Uterus (tissue), 4 donors: ENCODE measurements around the gene VSIR. TPM values are rescaled to one million over a fixed set of nuclear protein-coding genes. Genes with fewer than 3 reads are reported as not detected.

ENCODE experiments used
- DNase-seq, 2 donors: peaks; one replicate each; pipeline ENCODE4 v3.0.0-alpha.2; 2019 to 2020
- H3K27ac ChIP-seq, 2 donors: fragments of 200-600 bp; sonication (generic); 1 replicate in 1 of 2; 2 replicates in 1 of 2; pipeline ENCODE4 v1.5.1; 2016 to 2018
- H3K27me3 ChIP-seq, 2 donors: fragments of 200-600 bp; sonication (generic); one replicate each; pipeline ENCODE4 v1.5.1; 2018 to 2019; ENCODE audit warnings: control low read depth in 1 of 2
- H3K36me3 ChIP-seq, 2 donors: fragments of 200-600 bp; sonication (generic); one replicate each; pipeline ENCODE4 v1.5.1; 2019; ENCODE audit warnings: control low read depth in 1 of 2
- H3K4me1 ChIP-seq, 2 donors: fragments of 200-600 bp; sonication (generic); one replicate each; pipeline ENCODE4 v1.5.1; 2018 to 2019; ENCODE audit warnings: control low read depth in 1 of 2
- H3K4me3 ChIP-seq, 2 donors: fragments of 200-600 bp; sonication (generic); 1 replicate in 1 of 2; 2 replicates in 1 of 2; pipeline ENCODE4 v1.5.1; 2018 to 2019; ENCODE audit warnings: mild to moderate bottlenecking in 1 of 2
- H3K9me3 ChIP-seq, 2 donors: fragments of 200-600 bp; sonication (generic); one replicate each; pipeline ENCODE4 v1.5.1; 2019; ENCODE audit warnings: control low read depth in 1 of 2
- POLR2A ChIP-seq, 2 donors: fragments of 450-650 bp; IDR thresholded peaks; one replicate each; pipeline ENCODE4 v1.6.1; 2016; ENCODE audit warnings: antibody characterized with exemption in 2 of 2, mild to moderate bottlenecking in 1 of 2, moderate library complexity in 1 of 2
- intact Hi-C: fragments of 100-400 bp; cut with DNase I; formaldehyde crosslinking; loops from one replicate; pipeline ENCODE4 v1.15.1; 2023; ENCODE audit warnings: low total_unique reads
- total RNA-seq, 4 donors: library from RNA; depleted of rRNA in 3 of 4; stranded (reverse); fragments of >200 nt in 3 of 4; gene quantifications; one replicate each; pipeline versions ENCODE4 v1.1.0 to v1.2.4, GENCODE V29; 2014 to 2023
- TF ChIP-seq, protein P1 (sequence below), 4 experiments: fragments of 200-600 bp in 2 of 4; fragments of 450-650 bp in 2 of 4; sonication (generic) in 2 of 4; IDR thresholded peaks; one replicate each; pipeline ENCODE4 v1.5.1; 2016 to 2019; ENCODE audit warnings: antibody characterized with exemption in 4 of 4, mild to moderate bottlenecking in 2 of 4, moderate library complexity in 1 of 4
- donor health status: DM: yes; HTN: yes; CAD: no.

The VSIR gene
- total RNA-seq, 4 donors from 2014 or later, result 18.9 to 127 (median 36.7) TPM

DNA sequence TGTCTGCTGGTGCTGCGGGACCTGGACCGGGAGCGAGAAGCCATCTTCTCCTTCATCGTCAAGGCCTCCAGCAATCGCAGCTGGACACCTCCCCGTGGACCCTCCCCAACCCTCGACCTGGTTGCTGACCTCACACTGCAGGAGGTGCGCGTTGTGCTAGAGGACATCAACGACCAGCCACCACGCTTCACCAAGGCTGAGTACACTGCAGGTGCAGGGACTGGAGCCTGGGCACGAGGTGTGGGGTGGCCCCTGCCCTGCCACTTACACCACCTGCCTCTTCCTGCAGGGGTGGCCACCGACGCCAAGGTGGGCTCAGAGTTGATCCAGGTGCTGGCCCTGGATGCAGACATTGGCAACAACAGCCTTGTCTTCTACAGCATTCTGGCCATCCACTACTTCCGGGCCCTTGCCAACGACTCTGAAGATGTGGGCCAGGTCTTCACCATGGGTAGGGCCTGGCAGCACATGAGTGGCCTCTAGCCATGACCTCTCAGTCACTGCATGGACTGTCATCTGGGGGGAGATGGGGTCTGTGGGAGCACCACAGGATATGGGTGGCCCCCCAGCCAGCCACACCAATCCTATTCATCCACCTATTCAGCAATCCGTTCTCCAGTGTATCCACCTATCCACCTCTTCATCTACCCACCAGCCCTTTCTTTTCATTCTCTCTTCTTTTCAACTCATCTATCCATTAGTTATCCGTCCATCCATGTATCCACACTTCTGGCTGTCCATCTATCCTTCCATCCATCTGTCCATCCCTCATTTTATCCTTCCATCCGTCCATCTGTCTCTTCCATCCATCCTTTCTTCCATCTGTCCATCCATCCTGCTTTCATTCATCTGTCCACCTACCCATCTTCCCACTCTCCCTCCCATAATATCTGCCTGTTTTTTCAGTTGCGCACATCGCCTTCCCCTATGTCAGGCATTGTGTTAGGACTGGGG, 34.5 kb upstream of the VSIR start:
- Histone ChIP-seq H3K27me3 (no peaks in the 10 kb centered on the region), H3K4me1 (no peaks in the 10 kb centered on the region), H3K9me3 (no peaks in the 10 kb centered on the region), H3K27ac (no peak overlapping the region), H3K36me3 (no peaks in the 10 kb centered on the region), H3K4me3 (no peak overlapping the region)
- DNase-seq, result no peak
- intact Hi-C loops, result no loop called here
- TF ChIP-seq POLR2A (IDR thresholded peaks at IDR 0.05), result no peak
- TF ChIP-seq, protein P1, sequence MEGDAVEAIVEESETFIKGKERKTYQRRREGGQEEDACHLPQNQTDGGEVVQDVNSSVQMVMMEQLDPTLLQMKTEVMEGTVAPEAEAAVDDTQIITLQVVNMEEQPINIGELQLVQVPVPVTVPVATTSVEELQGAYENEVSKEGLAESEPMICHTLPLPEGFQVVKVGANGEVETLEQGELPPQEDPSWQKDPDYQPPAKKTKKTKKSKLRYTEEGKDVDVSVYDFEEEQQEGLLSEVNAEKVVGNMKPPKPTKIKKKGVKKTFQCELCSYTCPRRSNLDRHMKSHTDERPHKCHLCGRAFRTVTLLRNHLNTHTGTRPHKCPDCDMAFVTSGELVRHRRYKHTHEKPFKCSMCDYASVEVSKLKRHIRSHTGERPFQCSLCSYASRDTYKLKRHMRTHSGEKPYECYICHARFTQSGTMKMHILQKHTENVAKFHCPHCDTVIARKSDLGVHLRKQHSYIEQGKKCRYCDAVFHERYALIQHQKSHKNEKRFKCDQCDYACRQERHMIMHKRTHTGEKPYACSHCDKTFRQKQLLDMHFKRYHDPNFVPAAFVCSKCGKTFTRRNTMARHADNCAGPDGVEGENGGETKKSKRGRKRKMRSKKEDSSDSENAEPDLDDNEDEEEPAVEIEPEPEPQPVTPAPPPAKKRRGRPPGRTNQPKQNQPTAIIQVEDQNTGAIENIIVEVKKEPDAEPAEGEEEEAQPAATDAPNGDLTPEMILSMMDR (IDR thresholded peaks at IDR 0.05), result no peak

DNA sequence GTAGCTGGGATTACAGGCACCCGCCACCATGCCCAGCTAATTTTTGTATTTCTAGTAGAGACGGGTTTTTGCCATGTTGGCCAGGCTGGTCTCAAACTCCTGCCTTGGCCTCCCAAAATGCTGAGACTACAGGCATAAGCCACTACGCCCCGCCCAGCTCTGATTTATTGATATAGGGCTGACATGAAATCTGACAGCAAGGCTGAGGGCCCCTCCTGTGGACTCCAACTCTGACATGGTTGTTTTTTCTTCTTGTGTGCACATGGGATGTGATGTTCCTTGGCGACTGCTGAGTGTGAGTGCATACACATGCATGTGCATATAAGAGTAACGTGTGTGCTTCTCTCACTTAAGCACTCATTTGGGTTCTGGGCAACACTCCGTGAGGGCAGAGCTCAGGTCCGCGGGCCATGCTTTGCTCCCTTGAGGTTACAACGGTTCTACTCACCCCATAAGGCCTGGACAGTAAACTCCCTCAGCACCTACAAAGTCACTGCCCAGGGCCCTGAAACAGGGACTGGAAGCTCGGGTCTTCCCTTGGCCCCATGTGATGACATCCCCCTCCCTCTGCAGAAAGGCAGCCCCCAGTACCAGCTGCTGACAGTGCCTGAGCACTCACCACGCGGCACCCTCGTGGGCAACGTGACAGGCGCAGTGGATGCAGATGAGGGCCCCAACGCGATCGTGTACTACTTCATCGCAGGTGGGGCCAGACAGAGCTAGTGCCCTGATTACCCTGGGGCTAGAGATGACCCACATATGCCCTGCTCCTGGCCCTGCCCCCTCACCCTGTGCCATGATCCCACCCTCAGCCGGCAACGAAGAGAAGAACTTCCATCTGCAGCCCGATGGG, 33.6 kb upstream of the VSIR start:
- H3K27me3 ChIP-seq, result no peaks in the 10 kb centered on the region
- no peaks in the 10 kb centered on the region for H3K9me3 ChIP-seq
- intact Hi-C loops, result no loop called here
- TF ChIP-seq, protein P1 (IDR thresholded peaks at IDR 0.05), result no peak
- TF ChIP-seq POLR2A (IDR thresholded peaks at IDR 0.05), result no peak
- DNase-seq, result no peak
- no peak overlapping the region for H3K4me3 ChIP-seq
- no peak overlapping the region for H3K27ac ChIP-seq
- no peaks in the 10 kb centered on the region for H3K36me3 ChIP-seq
- H3K4me1 ChIP-seq, result no peaks in the 10 kb centered on the region

DNA sequence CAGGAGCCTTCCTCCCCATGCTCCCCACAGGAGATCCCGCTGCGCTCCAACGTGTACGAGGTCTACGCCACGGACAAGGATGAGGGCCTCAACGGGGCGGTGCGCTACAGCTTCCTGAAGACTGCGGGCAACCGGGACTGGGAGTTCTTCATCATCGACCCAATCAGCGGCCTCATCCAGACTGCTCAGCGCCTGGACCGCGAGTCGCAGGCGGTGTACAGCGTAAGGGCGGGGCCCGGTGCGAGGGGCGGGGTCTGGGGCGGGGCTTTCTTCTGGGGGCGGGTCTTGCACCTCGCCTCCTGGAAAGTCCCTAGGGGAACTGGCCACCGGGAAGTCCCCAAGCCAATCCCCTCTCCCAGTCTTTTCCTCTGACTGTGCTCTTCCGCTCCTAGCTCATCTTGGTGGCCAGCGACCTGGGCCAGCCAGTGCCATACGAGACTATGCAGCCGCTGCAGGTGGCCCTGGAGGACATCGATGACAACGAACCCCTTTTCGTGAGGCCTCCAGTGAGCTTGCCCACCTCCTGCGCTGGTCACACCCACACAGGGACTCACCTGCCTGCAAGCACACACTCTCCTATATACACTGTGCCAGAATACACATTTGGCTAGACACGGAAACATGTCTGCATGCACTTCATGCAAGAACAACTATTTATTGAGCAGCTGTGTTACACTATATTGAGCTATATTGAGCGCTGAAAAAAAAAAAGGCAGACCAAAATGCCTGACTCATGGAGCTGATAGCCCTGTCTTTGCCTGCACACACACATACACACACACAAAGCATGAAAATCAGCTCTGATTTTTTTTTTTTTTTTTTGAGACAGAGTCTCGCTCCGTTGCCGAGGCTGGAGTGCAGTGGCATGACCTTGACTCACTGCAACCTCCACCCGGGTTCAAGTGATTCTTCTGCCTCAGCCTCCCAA, 32.7 kb upstream of the VSIR start:
- no peak for DNase-seq
- intact Hi-C loops, result no loop called here
- Histone ChIP-seq H3K4me1 (no peaks in the 10 kb centered on the region), H3K4me3 (no peak overlapping the region), H3K27ac (no peak overlapping the region), H3K27me3 (no peaks in the 10 kb centered on the region), H3K36me3 (no peaks in the 10 kb centered on the region), H3K9me3 (no peaks in the 10 kb centered on the region)
- no peak for TF ChIP-seq POLR2A (IDR thresholded peaks at IDR 0.05)
- TF ChIP-seq, protein P1 (IDR thresholded peaks at IDR 0.05), result no peak

GRCh38 chr10:71804077-71804476, 30.8 kb upstream of the VSIR start:
- DNase-seq, result no peak
- intact Hi-C loops, result no loop called here
- TF ChIP-seq POLR2A (IDR thresholded peaks at IDR 0.05), result no peak
- TF ChIP-seq, protein P1 (IDR thresholded peaks at IDR 0.05), result no peak

More at GRCh38 chr10:71804077-71804476, 30.8 kb upstream of the VSIR start:
- Histone ChIP-seq H3K9me3 (no peaks in the 10 kb centered on the region), H3K4me3 (no peak overlapping the region), H3K36me3 (no peaks in the 10 kb centered on the region), H3K27ac (no peak overlapping the region), H3K27me3 (no peaks in the 10 kb centered on the region), H3K4me1 (no peaks in the 10 kb centered on the region)
